Psoas muscle (tissue), 8 donors: Measurements from ENCODE around the gene IPO4. TPM values are rescaled to one million over a fixed set of nuclear protein-coding genes. Genes with fewer than 3 reads are reported as not detected.

Experiments used
- ATAC-seq, 4 donors: fragments of 200-7000 bp; cut with Tn5 transposase; one replicate each; pipeline ENCODE4 v1.9.1; 2020; ENCODE audit warnings: moderate library complexity in 3 of 4, mild to moderate bottlenecking in 2 of 4
- DNase-seq, 2 donors: peaks; one replicate each; pipeline ENCODE4 v3.0.0-alpha.2; 2020
- H3K27ac ChIP-seq: fragments of 200-600 bp; one replicate; pipeline ENCODE4 v1.8.0; 2022
- H3K27me3 ChIP-seq, 3 donors: fragments of 200-600 bp in 1 of 3; one replicate each; pipeline versions ENCODE4 v1.6.1 to v1.8.0; 2013 to 2022; ENCODE audit warnings: low read length in 2 of 3, mild to moderate bottlenecking in 2 of 3, moderate library complexity in 1 of 3; ENCODE audit not compliant: insufficient read depth in 3 of 3
- H3K36me3 ChIP-seq, 2 donors: fragments of 200-600 bp in 1 of 2; one replicate each; pipeline versions ENCODE4 v1.6.1 to v1.8.0; 2013 to 2022; ENCODE audit warnings: low read depth in 1 of 2, mild to moderate bottlenecking in 1 of 2, moderate library complexity in 1 of 2; ENCODE audit not compliant: insufficient read depth in 1 of 2
- H3K4me1 ChIP-seq: fragments of 200-600 bp; one replicate; pipeline ENCODE4 v1.8.0; 2022
- H3K4me3 ChIP-seq: fragments of 200-600 bp; one replicate; pipeline ENCODE4 v1.8.0; 2022; ENCODE audit warnings: mild to moderate bottlenecking
- H3K9me3 ChIP-seq: fragments of 200-600 bp; one replicate; pipeline ENCODE4 v1.8.0; 2022
- WGBS, 3 donors: extraction: QIAGEN DNeasy Blood & Tissue Kit; methylation state at CpG; one replicate each; pipeline versions ENCODE4 v1.1.6 to v1.1.7; 2013; 5-methylcytosine and 5-hydroxymethylcytosine counted together
- intact Hi-C, 2 donors: fragments of 100-400 bp; cut with DNase I; formaldehyde crosslinking; loops; one replicate each; pipeline versions ENCODE4 v1.11.0 to v1.14.2; 2022
- polyA plus RNA-seq, 3 donors: library from polyadenylated mRNA; stranded (reverse); fragments of 200-250 nt; gene quantifications; one replicate each; pipeline ENCODE4 v1.2.3, GENCODE V29; 2013
- total RNA-seq, 4 donors: library from RNA; stranded (reverse); fragmentation: NEBNext Ultra II Directional in 2 of 4; extraction: Animal tissue kit (Norgen Biotek cat#: 25700) in 2 of 4; gene quantifications; one replicate each; pipeline versions ENCODE4 v1.2.1 to v1.2.4, GENCODE V29; 2021 to 2023
- TF ChIP-seq, protein P1 (sequence below): fragments of 200-600 bp; IDR thresholded peaks from one replicate; pipeline ENCODE4 v1.8.0; 2022; ENCODE audit warnings: antibody characterized with exemption
- donor health status: healthy with polysubstance abuse.
- donor health status: DM: no; HTN: no; CAD: no; lungs with moderate emphysema.
- donor health status: Bipolar disorder and iron deficiency.
- donor health status: healthy.
- donor health status: DM: yes; HTN: yes; CAD: no.
- donor health status: DM: no; HTN: no; CAD: no.
- donor health status: DM: no; HTN: no; CAD: no.
- donor health status: DM: yes; HTN: yes; CAD: no.

IPO4 gene
- total and polyA plus RNA-seq, 7 donors = 28.8 to 99.7 (median 62.4) TPM

DNA sequence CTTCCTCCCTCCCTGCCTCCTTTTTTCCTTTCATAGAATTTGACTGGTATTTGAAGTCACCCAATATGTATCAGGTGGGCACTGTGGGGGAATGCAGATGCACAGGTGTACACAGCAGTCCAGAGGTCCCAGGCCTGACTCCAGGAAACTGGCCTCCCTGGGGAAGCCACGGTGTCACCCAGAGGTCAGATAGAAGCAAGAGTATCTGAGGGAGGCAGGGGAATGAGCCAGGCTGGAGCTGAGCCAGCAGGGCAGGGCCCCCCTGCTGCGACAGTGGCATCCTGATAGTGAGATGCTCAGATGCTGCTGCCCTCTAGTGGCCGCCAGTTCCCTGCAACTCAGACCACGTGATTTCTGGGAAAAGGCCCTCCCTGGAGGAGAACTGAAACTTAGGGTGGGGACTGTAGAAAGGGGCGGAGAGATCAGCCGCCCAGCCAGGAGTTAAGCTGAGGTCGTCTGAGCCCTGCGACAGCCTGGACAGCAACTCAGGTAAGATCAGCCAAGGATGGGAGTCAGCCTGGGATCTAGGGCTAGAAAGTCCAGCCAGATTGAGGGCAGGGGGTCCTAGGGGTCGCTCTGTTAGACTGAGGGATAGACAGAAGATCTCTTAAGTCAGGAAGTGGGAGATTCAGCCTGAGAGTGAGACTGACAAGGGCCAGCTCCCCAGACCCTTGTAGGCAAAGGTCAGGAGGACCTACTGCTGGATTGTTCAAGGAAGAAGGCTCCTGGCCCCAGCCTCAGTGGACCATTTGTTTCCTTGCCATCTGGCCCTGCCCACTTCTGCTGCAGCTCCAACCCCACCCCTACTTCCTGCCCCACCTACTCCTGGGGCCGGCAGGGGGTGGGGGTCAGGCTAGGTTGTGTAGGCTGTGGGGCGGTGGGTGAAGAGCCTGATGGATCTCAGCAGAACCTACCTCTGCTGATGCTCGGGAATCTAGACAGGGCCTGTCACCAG lies 27.5 kb downstream of the IPO4 start, which contains the start of gene IRF9:
Gene IRF9 (plus strand): TSS at position 416 of the 955 bp plus-strand sequence. CDS start 880 bp downstream, outside the sequence.
- ATAC-seq (peak; percentile 90 to 93 (median 91)), DNase-seq (peak; percentile 95 to 97)
- no peaks in the 10 kb centered on the region for H3K27me3 ChIP-seq
- TF ChIP-seq, protein P1, sequence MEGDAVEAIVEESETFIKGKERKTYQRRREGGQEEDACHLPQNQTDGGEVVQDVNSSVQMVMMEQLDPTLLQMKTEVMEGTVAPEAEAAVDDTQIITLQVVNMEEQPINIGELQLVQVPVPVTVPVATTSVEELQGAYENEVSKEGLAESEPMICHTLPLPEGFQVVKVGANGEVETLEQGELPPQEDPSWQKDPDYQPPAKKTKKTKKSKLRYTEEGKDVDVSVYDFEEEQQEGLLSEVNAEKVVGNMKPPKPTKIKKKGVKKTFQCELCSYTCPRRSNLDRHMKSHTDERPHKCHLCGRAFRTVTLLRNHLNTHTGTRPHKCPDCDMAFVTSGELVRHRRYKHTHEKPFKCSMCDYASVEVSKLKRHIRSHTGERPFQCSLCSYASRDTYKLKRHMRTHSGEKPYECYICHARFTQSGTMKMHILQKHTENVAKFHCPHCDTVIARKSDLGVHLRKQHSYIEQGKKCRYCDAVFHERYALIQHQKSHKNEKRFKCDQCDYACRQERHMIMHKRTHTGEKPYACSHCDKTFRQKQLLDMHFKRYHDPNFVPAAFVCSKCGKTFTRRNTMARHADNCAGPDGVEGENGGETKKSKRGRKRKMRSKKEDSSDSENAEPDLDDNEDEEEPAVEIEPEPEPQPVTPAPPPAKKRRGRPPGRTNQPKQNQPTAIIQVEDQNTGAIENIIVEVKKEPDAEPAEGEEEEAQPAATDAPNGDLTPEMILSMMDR = peak; percentile 96
- no peaks in the 10 kb centered on the region for H3K9me3 ChIP-seq
- peaks cover 8 to 75% of the 10 kb centered on the region in 2 donors for H3K36me3 ChIP-seq
- peak within 1 kb of the TSS; percentile 86 for H3K27ac ChIP-seq
- intact Hi-C loops = loop anchor here in 1 of 2 donors (2.0 kb wide), 2 partner anchors 52 to 102 kb away; no protein-coding TSS in a partner anchor
- H3K4me3 ChIP-seq = peak within 1 kb of the TSS; percentile 74
- WGBS, 3 donors = 2 to 8% (median 4%) methylated on average over 11 to 12 of the region's 12 CpGs
- H3K4me1 ChIP-seq = peaks cover 19% of the 10 kb centered on the region

DNA sequence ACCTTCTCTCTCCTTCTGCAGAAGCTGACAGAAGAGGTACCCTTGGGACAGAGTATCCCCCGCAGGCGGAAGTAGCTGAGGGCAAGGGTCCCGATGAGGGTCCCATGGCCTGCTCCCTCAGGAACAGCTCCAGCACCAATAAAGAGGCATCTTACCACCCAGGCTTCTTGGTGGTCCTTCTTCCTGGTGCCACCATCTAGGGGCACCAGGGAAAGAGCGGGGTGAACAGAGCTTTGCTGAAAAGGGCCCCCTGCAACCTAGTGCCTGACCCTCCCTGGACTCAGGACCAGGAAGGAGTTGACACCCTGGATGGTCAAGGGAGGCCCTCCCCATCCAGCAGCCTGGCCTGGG lies 28.1 kb downstream of the IPO4 start:
- Histone ChIP-seq H3K4me1 (peaks cover 19% of the 10 kb centered on the region), H3K27ac (peak overlapping the region; percentile 86), H3K36me3 (peaks cover 5 to 75% of the 10 kb centered on the region in 2 donors), H3K27me3 (no peaks in the 10 kb centered on the region), H3K4me3 (no peak overlapping the region), H3K9me3 (no peaks in the 10 kb centered on the region)
- TF ChIP-seq, protein P1 = no peak
- intact Hi-C loops = loop anchor here in 1 of 2 donors (2.0 kb wide), 2 partner anchors 52 to 102 kb away; no protein-coding TSS in a partner anchor
- ATAC-seq (peak in 2 of 4 donors; percentile 6 to 7), DNase-seq (peak in 1 of 2 donors; percentile 37)
- 83 to 87% (median 84%) methylated on average over 4 of the region's 4 CpGs for WGBS, 3 donors

DNA sequence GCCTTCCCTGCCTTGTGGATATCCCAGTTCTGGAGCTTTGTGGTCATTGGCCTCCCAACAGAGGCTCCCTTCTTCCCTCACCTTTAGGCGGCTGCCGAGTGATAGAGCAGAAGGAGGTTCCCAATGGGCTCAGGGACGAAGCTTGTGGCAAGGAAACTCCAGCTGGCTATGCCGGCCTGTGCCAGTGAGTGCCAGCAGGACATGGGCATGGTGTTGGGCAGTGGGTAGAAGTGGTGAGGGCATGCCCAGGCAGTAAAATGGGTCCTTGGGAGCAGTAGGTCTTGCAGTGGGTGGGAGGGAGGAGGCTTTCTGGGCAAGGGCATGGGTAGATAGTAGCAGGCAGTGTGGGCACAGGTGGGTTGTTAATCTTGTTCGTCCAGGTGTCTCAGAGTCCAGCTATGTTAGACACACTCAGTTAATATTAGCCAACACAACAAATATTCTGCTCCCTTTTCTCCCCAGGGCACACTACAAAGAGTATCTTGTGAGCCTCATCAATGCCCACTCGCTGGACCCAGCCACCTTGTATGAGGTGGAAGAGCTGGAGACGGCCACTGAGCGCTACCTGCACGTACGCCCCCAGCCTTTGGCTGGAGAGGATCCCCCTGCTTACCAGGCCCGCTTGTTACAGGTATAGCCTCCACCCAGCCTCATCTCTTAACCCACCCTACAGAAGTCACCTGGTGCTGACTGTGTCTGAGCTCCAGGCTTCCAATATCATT lies 28.7 kb downstream of the IPO4 start:
- Histone ChIP-seq H3K36me3 (peaks cover 6 to 75% of the 10 kb centered on the region in 2 donors), H3K4me3 (no peak overlapping the region), H3K4me1 (peaks cover 19% of the 10 kb centered on the region), H3K27ac (no peak overlapping the region), H3K9me3 (no peaks in the 10 kb centered on the region), H3K27me3 (no peaks in the 10 kb centered on the region)
- intact Hi-C loops = loop anchor here in 1 of 2 donors (2.0 kb wide), 2 partner anchors 51 to 101 kb away; no protein-coding TSS in a partner anchor
- TF ChIP-seq, protein P1 = no peak
- DNase-seq (peak in 1 of 2 donors; percentile 47), ATAC-seq (no peak)
- 81 to 93% (median 81%) methylated on average over 11 of the region's 11 CpGs for WGBS, 3 donors

DNA sequence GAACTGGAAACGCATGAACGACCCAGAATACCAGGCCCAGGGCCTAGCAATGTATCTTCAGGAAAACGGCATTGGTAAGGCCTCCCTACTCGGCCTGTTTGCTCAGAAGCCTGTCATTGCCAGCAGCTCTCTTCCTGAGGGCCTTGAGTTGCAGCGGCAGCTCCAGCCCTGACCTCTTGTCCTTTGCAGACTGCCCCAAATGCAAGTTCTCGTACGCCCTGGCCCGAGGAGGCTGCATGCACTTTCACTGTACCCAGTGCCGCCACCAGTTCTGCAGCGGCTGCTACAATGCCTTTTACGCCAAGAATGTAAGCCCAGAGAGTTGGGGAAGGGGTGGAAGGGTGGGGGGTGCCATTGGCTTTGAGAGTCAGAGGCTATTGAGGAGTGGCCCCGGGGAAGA lies 31.3 kb downstream of the IPO4 start:
- TF ChIP-seq, protein P1 = no peak
- no peaks in the 10 kb centered on the region for H3K27me3 ChIP-seq
- peaks cover 16% of the 10 kb centered on the region for H3K4me1 ChIP-seq
- H3K36me3 ChIP-seq = peaks cover 3 to 75% of the 10 kb centered on the region in 2 donors
- ATAC-seq (no peak), DNase-seq (peak in 1 of 2 donors; percentile 16)
- H3K9me3 ChIP-seq = no peaks in the 10 kb centered on the region
- no peak overlapping the region for H3K4me3 ChIP-seq
- no peak overlapping the region for H3K27ac ChIP-seq
- WGBS, 3 donors = 90 to 93% (median 92%) methylated on average over 12 of the region's 12 CpGs
- intact Hi-C loops = no loop called here
